NOMO-1 treated with dmso at 0.1 percent for 144 hours (cell line): ENCODE data around the gene NSG1.

Experiments
- DNase-seq: peaks from one replicate; lab custom pipeline; 2025; ENCODE audit not compliant: unreplicated experiment; lab: John Stamatoyannopoulos, UW

Gene NSG1

DNA sequence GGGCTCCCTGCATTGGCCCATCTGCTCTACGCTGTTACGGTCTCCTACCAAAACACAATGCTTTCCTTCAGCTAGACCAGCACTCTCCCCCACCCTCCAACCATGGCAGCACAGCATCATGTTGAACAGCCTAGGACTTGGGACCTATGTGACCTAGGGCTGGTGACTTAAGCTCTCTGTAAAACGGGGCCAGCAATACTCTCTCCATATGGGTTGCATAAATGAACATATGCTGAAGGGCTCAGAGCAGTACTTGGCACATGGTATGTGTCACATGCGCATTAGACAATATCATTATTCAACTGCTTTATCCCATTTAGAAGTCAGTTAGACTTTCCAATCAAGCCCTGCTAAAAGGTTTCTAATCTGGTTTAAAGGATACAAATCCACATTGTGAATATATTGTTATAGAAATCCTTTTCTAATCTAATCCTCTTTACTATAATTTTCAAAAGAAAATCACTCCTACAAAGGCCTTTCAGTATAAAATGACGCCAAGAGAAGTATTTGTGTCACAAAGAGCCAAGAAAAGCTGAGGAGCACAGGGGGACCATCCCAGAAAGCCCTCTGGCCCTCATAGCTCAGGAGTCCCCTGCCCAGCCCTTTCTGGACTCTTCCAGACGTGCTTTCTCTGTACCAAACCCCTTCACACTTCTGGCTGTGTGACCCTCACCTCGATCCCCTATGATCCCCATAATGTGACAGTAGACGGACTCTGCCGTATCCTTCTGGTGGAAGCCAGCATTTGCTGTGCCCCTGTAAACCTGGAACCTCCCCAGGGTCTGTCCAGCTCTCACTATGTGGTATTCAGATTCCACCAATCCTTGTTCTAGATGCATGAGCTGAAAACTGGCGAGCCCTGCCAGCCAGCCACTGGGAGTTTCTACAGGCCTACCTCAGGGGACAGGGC is 42.3 kb downstream of the NSG1 start:
- no peak for DNase-seq

- no peak for DNase-seq
Observed at GRCh38 chr4:4430492-4431195, 43.7 kb downstream of the NSG1 start.

DNA sequence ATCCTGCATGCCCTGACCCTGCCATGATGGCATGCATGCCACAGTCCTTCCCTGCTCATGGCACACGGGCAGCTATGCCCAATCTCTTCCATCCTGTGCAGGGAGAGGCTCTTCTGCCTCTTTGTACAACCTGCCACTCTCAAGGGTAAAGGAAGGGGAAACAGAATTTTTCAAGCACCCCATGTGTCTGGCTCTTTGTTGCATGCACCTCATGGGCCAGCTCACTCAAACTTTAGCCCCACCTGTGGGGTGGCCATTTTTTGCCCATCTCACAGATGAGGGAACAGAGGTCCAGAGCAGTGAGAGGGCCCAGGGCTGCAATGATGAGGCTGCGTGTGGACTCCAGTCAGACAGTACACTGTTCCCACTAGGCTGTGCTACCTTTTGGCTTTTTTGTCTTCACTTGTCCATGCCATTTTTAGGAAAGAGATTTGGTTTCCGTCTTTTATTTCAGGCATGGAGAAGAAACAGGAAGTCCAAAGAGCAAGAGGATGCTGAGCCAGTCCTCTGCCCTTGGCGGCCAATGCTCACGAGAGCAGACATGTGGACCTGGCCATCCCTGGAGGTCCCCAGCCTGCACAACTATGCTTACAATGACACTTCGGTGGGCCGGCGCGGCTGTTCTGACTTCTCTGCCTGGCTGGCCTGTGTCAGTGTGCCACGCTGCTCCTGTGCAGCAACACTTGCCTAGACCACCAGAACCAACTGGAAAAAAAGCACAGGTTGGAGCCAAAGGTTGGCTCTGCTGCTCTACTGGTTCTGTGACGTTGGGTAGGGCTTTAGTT is 45.6 kb downstream of the NSG1 start:
- DNase-seq = no peak

- DNase-seq = no peak
Observed at GRCh38 chr4:4433941-4434340, 47.0 kb downstream of the NSG1 start.

DNA sequence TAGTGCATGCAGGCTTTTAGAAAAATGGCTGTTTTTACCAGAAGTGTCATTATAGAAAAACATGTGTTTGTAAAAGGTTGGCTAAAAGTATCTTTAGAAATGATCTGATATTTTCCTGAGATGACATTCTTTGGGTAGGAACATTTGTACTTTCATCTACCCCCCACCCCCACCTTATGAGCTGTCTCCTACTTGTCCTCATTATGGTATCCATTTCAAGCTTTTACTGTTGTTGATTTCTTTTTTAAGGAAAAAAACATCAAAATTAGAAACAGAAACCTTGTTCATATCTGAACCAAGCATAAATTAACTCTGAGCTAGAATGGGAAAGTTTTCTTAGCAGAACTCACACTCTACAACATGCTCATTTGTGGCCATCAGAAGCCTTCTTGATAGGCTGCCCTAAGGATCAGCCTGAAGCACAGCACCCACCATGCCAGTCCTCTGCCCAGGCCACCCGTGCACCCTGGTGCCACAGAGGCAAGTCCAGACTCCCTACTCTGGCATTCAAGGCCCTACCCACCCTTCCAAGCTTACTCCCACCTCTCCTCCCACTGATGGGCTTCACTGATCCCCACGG is 49.4 kb downstream of the NSG1 start:
- DNase-seq = no peak

GRCh38 chr4:4437798-4438470 is 51.0 kb downstream of the NSG1 start:
- no peak for DNase-seq

DNA sequence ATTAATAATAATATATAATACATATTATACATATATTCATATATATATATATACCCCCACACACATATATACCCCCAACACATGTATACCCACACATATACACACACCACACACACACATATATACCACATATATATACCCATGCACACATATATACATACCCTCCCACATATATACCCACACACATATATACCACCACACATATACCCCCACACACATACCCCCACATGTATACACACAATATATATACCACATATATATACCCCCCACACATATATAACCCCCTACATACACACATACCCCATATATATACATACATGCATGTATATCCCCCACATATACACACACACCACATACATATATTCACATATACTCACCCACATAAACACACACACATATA is 52.0 kb downstream of the NSG1 start:
- no peak for DNase-seq

GRCh38 chr4:4439782-4440181 is 52.9 kb downstream of the NSG1 start:
- no peak for DNase-seq

DNA sequence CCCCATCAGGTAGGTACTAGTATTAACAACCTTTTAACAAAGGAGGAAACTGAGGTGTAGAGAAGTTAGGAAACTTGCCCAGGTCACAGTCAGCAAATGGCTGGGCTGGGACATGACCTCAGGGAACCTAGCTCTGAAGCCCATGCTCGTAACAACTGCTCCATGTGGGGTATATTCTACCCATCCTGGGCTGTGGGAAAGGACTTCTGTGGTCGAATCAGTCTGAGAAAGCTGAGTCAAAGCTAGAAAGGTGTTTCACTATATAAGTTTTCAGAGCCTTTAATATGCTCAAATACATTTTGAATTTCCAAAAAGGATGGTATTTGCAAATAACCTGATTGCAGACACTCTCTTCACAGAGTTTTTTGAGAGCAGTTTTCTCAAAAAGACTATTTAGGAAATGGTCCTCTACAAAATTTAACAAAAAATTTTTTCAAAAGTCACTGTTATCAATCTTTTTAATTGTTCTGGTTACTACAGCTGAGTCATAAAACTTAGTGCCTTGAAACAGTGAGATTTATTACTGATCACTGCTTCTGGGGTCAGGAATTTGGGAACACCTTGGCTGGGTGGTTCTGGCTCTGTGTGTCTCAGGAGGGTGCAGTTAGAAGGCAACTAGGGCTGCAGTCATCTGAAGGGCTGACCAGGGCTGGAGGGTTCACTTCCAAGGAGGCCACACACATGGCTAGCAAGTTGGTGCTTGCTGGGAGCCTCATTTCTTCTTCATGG is 53.6 kb downstream of the NSG1 start:
- DNase-seq = no peak

DNA sequence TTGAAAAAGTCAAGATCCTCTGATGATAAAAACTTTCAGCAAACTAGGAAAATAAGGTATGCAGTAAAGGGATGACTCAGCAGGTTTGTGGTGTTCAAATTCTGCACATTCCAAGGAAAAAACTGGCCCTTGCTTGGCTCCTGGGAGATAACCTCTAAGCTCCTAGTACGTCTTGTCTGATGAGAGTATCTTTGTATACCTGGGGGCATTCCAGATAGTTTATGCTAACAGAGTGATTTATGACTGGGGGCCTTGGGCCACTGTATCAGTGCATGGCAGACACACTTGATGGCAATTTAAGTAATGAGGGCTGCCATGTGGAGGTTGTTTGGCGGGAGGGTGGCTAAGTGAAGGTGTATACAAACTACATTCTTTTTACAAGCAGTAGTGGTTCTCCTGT is 56.9 kb downstream of the NSG1 start:
- DNase-seq = no peak

DNA sequence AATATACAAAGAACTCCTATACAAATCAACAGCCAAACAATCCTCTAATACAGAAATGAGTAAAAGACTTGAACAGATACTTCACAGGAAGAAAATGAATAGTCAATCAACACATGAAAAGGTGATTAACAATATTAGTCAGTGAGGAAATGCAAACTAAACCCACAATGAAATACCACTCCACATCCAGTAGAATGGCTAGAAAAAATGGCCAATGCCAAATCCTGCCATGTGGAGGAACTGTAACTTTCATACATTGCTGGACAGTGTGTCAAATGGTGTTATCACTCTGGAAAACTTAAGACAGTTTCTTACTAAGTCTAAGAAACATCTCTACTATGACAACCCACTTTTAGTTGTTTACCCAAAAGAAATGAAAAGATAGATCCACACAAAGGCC is 59.5 kb downstream of the NSG1 start:
- DNase-seq = no peak

GRCh38 chr4:4455210-4455865 is 68.4 kb downstream of the NSG1 start:
- DNase-seq = no peak

- no peak for DNase-seq
Observed at GRCh38 chr4:4456351-4456750, 69.4 kb downstream of the NSG1 start.

DNA sequence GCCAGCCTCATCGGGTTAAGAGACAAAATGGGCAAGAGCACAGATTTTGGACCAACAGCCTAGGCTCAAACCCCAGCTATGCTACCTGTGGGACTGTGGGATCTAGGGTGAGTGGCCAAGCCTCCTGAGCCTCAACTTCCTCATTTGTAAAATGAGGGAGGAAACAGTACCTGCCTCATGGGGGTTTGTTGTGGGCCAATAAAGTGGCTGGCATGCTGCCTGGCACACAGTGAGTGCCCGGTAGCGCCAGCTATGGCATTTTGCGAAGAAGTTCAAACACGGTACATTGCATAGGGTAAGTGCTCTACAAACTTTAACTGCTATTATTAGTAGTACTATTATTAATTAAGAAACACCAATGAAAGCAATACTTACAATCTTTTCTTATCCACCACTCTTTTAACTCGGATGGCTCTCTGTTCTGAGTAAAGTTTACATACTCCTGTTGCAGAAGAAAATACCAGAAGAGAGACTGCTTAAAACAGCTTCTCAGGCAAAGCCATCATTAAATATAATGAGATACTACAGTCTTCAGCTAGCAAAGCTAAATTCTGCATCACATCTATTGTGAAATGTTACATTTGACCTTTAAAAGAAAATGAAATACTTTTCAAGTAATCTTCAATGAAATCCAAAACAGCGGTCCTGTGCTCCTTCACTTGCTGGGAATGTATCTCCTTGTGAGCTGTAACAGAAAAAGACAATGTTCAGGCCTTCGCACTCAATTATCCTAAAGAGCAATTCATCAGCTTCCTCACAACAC is 70.1 kb downstream of the NSG1 start:
- no peak for DNase-seq

GRCh38 chr4:4457803-4458553 is 71.1 kb downstream of the NSG1 start:
- DNase-seq = no peak

DNA sequence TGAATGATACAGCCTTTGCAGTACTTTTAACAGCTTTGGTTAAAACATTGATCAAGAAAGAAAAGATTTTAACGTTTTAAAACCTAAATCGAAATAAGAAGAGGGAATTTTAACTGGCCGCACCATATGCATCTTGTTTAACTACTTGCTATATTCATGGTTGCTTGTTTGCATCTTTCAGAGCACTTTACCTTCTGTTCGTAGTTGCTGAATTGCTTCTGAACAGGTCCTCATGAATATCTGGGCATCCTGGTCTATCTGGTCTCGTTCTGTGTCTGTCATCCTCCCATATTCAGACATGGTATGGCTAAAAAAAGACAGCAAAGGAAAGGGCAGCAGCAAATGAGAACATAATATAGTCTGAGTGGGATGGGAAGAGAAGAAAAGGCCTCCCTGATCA is 72.3 kb downstream of the NSG1 start:
- no peak for DNase-seq

DNA sequence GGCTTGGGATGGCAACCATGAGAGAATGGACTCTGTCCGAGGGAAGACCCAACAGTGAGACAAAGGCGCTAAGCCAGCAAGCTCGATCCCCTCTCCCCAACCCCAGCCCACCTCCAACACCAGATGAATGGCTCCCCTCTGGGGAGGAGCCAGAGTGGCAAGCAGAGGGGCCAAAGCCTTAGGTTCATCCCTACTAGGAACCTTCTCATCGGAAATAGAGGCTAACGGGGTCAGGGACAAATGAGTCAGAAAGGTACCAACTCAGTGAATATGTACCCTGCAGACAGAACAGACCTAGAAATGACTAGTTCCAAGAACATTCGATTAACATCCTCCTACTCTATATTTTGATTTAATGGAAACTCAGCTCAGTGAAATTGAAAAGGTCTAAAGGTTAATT is 73.9 kb downstream of the NSG1 start:
- no peak for DNase-seq

DNA sequence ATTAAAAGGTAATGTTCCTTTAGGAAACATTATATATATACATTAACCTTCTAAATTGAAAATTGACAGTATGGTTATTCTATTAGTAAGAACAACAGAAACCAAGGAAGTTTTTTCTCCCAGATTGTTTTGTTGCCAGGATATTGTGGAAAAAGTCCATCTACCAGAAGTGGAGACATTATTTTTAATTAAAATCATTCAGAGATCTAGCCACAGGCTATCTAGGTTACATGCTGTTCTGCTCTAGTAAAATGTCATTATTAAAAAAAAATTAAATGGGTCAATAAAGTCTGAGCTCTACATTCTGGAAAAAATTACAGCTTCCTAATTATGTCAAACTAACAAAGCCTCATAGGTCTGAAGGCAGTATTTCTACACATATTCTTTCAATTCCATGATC is 74.3 kb downstream of the NSG1 start:
- no peak for DNase-seq
